ENCODE measurements around the gene GAPVD1. TPM values are rescaled to one million over a fixed set of nuclear protein-coding genes. Genes with fewer than 3 reads are reported as not detected.

Gene GAPVD1
- total RNA-seq, 1 experiment from 2014 or later, result 39.5 TPM

DNA sequence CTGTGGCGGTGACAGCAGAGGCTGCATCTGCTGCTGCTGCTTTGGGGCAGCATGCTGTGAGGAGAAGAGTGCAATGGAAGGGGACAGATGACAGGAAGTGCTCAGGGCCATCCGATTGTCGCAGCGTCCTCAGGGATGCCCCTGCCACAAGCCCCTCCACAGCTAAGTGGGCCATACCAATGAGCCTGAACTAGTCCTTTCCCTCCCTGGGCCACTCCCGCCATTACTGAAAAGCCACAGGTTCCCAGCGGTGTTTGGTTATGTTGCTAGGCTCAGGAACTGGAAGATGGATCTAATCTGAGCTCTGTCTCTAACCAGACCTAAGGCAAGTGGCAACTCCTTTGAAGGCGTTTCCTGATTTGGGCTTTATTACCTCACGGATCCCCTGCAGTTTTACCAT, 109.2 kb downstream of the GAPVD1 start:
- H3K79me1 ChIP-seq (ENCODE audit: insufficient read depth, low read depth, low read length, poor library complexity, severe bottlenecking), result no peaks in the 10 kb centered on the region
- no peak overlapping the region for H4K5ac ChIP-seq (ENCODE audit: insufficient read length, low read depth, low read length)
- H3K27me3 Mint-ChIP-seq (ENCODE audit: low read depth), result peaks cover 9% of the 10 kb centered on the region
- H3K9me3 Mint-ChIP-seq, result no peaks in the 10 kb centered on the region
- no peak overlapping the region for H3K4ac ChIP-seq (ENCODE audit: low read depth, low read length)
- no peak overlapping the region for H2BK5ac ChIP-seq (ENCODE audit: insufficient read length, low read length)
- H3K4me2 ChIP-seq (ENCODE audit: insufficient read depth, insufficient read length, low read length), result no peak overlapping the region
- TF ChIP-seq, protein P1, sequence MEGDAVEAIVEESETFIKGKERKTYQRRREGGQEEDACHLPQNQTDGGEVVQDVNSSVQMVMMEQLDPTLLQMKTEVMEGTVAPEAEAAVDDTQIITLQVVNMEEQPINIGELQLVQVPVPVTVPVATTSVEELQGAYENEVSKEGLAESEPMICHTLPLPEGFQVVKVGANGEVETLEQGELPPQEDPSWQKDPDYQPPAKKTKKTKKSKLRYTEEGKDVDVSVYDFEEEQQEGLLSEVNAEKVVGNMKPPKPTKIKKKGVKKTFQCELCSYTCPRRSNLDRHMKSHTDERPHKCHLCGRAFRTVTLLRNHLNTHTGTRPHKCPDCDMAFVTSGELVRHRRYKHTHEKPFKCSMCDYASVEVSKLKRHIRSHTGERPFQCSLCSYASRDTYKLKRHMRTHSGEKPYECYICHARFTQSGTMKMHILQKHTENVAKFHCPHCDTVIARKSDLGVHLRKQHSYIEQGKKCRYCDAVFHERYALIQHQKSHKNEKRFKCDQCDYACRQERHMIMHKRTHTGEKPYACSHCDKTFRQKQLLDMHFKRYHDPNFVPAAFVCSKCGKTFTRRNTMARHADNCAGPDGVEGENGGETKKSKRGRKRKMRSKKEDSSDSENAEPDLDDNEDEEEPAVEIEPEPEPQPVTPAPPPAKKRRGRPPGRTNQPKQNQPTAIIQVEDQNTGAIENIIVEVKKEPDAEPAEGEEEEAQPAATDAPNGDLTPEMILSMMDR (conservative IDR thresholded peaks at IDR 0.05), result no peak
- no peak overlapping the region for H2BK20ac ChIP-seq (ENCODE audit: low read depth, low read length, poor library complexity, severe bottlenecking)
- H4K91ac ChIP-seq (ENCODE audit: insufficient read length, low read depth, low read length), result no peak overlapping the region
- no peak overlapping the region; the same call in 1 of the 2 replicates for H2BK15ac ChIP-seq (ENCODE audit: low read depth, low read length)
- H3K23ac ChIP-seq (ENCODE audit: insufficient read length, low read depth, low read length), result no peak overlapping the region
- no peak overlapping the region for H3K18ac ChIP-seq (ENCODE audit: insufficient read length, low read depth, low read length)
- H2AK5ac ChIP-seq (ENCODE audit: insufficient read length, low read length), result no peak overlapping the region
- H3K4me1 Mint-ChIP-seq, result peaks cover 23 to 32% of the 10 kb centered on the region in 2 experiments
- H3K9ac ChIP-seq (ENCODE audit: extremely low read depth, insufficient read length, low read length), result no peak overlapping the region
- no CpG with 5 or more reads among the region's 8 CpGs for WGBS (ENCODE audit: extremely low coverage, insufficient read length, low lambda C conversion rate)
- H3K14ac ChIP-seq (ENCODE audit: insufficient read depth, low read length), result no peak overlapping the region
- no peaks in the 10 kb centered on the region for H3K9me3 ChIP-seq (ENCODE audit: control insufficient read depth, low read depth, low read length)
- H4K20me1 ChIP-seq (ENCODE audit: control insufficient read depth, insufficient read depth, insufficient read length), result no peaks in the 10 kb centered on the region
- no peak overlapping the region for H2BK12ac ChIP-seq (ENCODE audit: insufficient read length, low read depth, low read length)
- H2AFZ ChIP-seq (ENCODE audit: low read length), result no peak overlapping the region
- no peak overlapping the region for H3K56ac ChIP-seq (ENCODE audit: insufficient read length, low read depth, low read length)
- DNase-seq, result no peak
- H3K4me1 ChIP-seq (ENCODE audit: insufficient read depth, low read length), result no peaks in the 10 kb centered on the region; the same call in 1 of the 2 replicates
- H3K23me2 ChIP-seq (ENCODE audit: insufficient read length, low read depth, low read length, poor library complexity, severe bottlenecking), result peaks cover 2% of the 10 kb centered on the region
- H3K36me3 Mint-ChIP-seq (ENCODE audit: insufficient read depth in 1 of 3, low read depth in 3 of 3), result no peaks in the 10 kb centered on the region
- H3K27ac Mint-ChIP-seq, result peak overlapping the region in 2 of 3 experiments; percentile 45 to 56; a peak in 3 of 7 replicates
- H3K4me3 Mint-ChIP-seq, result no peak overlapping the region
- no peaks in the 10 kb centered on the region for H3K27me3 ChIP-seq (ENCODE audit: insufficient read depth, low read length)
- H3T11ph ChIP-seq (ENCODE audit: low read length), result no peak overlapping the region
- no peaks in the 10 kb centered on the region for H3K79me2 ChIP-seq (ENCODE audit: insufficient read depth, low read length)
- H4K8ac ChIP-seq (replicated peaks; ENCODE audit: insufficient read length, low read depth, low read length), result no peak overlapping the region
- H3K27ac ChIP-seq (ENCODE audit: insufficient read length, low read depth, low read length), result no peak overlapping the region
- no peak overlapping the region for H2BK120ac ChIP-seq (ENCODE audit: low read depth, low read length, poor library complexity, severe bottlenecking)

All from H9 (cell line).